Breast epithelium (tissue), 4 donors: ENCODE measurements around the gene AMN1. TPM values are rescaled to one million over a fixed set of nuclear protein-coding genes. Genes with fewer than 3 reads are reported as not detected.

Experiments used
- DNase-seq, 2 donors: peaks; one replicate each; pipeline ENCODE4 v3.0.0-alpha.2; 2019; ENCODE audit warnings: low spot score in 2 of 2
- H3K27ac ChIP-seq, 2 donors: fragments of 200-600 bp; sonication (generic) in 1 of 2; one replicate each; pipeline ENCODE4 v1.5.1; 2016 to 2019; ENCODE audit warnings: mild to moderate bottlenecking in 1 of 2
- H3K27me3 ChIP-seq, 2 donors: fragments of 200-600 bp; sonication (generic) in 1 of 2; one replicate each; pipeline versions ENCODE4 v1.5.1 to v1.6.0; 2017 to 2019; ENCODE audit warnings: control low read depth in 1 of 2, mild to moderate bottlenecking in 1 of 2
- H3K36me3 ChIP-seq: fragments of 200-600 bp; one replicate; pipeline ENCODE4 v1.5.1; 2019
- H3K4me1 ChIP-seq, 2 donors: fragments of 200-600 bp; sonication (generic); one replicate each; pipeline ENCODE4 v1.5.1; 2016 to 2019; ENCODE audit warnings: control low read depth in 1 of 2
- H3K4me3 ChIP-seq, 3 donors: fragments of 200-600 bp; sonication (generic); 1 replicate in 2 of 3; 2 replicates in 1 of 3; pipeline ENCODE4 v1.5.1; 2016 to 2019; ENCODE audit warnings: mild to moderate bottlenecking in 3 of 3, moderate library complexity in 2 of 3
- H3K9me3 ChIP-seq, 2 donors: fragments of 200-600 bp; sonication (generic) in 1 of 2; one replicate each; pipeline ENCODE4 v1.5.1; 2016 to 2019; ENCODE audit warnings: control low read depth in 1 of 2
- POLR2A ChIP-seq: fragments of 450-650 bp; IDR thresholded peaks from one replicate; pipeline ENCODE4 v1.6.1; 2016; ENCODE audit warnings: antibody characterized with exemption, mild to moderate bottlenecking, moderate library complexity
- POLR2AphosphoS5 ChIP-seq, 3 donors: sonication (generic); formaldehyde crosslinking; IDR thresholded peaks; one replicate each; pipeline ENCODE4 v1.6.1; 2017; ENCODE audit warnings: antibody characterized with exemption in 3 of 3
- intact Hi-C: fragments of 100-400 bp; cut with DNase I; formaldehyde crosslinking; loops from one replicate; pipeline ENCODE4 v1.15.1; 2023; ENCODE audit warnings: low total_unique reads
- total RNA-seq, 3 donors: library from RNA; depleted of rRNA; stranded (reverse); fragments of >200 nt; gene quantifications; one replicate each; pipeline ENCODE4 v1.1.0, GENCODE V29; 2016
- TF ChIP-seq, protein P1 (sequence below), 3 donors: fragments of 450-650 bp; IDR thresholded peaks; one replicate each; pipeline ENCODE4 v1.5.1; 2016 to 2017; ENCODE audit warnings: antibody characterized with exemption in 3 of 3, mild to moderate bottlenecking in 3 of 3, moderate library complexity in 3 of 3

The AMN1 gene
- total RNA-seq, 3 donors from 2014 or later: 10.9 to 23.7 (median 16.4) TPM

DNA sequence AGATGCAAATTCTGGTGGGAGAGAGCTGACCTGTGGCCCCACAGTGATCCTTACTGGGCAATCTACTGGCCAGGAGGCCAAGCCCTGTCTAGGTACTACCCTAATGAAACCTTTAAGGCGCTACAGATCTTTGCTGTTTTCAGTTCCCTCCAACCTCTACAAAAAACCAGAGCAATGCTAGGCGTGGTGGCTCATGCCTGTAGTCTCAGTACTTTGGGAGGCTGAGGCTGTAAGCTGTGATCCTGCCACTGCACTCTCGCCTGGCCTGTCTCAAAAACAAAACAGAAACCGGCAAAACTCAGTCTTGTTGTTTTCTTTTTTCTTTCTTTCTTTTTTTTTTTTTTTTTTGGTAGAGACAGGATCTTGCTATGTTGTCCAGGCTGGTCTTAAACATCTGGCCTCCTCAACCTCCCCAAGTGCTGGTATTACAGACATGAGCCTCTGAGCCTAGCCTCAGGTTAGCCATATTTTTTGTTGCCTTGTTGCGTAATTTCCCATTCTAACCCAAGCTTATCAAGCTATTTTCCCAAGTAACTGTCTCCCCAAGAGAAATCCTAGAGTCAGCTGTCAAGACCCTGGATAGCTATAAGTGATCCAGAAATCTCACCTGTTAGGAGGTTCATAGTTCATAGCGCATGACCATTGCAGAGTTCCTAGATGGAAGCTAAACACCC, 66.5 kb downstream of the AMN1 start:
- no peaks in the 10 kb centered on the region for H3K36me3 ChIP-seq
- intact Hi-C loops: no loop called here

DNA sequence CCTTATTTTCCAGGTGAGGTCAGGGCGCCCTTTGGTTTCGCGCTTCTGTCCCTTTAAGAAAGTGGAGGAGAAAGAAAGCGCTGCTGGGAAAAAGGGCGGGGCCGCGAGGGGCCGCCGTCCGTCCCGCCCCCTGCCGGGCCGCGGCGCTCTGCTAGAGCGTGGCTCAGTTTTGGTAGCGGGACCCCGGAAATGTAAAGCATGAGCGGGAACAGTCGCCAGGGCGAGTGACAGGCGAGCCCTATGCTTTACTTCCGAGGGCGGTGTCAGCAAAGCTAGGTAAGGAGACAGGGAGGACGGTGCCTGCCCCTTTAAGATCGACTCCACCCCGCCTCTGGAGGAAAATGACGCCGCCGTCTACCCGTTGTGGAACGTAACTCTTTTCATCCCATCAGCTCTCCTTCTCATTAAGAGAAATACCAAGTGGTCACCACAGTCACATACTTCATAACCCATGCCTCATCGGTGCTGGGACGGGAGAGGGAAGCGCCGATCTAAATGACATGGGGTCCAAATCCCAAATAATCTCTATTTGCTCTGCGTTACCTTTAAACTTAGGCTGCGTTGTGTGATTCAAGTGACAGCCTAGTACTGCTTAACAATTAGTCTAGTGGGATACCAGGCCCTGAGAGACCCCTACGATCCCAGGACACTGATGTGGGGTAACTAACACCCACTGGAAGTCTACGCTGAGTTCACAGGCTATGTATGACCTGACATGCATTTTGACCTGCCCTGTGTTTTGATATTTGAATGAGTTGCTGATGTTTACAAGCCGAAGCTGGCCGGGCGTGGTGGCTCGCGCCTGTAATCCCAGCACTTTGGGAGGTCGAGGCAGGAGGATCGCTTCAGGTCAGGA, 69.5 kb downstream of the AMN1 start, which contains the start of gene ETFBKMT:
Gene ETFBKMT, plus strand, starts transcription at position 602 of the 856 bp plus-strand sequence. CDS start 2,266 bp downstream, outside the sequence.
- peak within 1 kb of the TSS; percentile 97 to 98 for H3K27ac ChIP-seq
- peak within 1 kb of the TSS; percentile 54 to 93 (median 80) for H3K4me3 ChIP-seq
- H3K9me3 ChIP-seq: no peaks in the 10 kb centered on the region
- TF ChIP-seq, protein P1, sequence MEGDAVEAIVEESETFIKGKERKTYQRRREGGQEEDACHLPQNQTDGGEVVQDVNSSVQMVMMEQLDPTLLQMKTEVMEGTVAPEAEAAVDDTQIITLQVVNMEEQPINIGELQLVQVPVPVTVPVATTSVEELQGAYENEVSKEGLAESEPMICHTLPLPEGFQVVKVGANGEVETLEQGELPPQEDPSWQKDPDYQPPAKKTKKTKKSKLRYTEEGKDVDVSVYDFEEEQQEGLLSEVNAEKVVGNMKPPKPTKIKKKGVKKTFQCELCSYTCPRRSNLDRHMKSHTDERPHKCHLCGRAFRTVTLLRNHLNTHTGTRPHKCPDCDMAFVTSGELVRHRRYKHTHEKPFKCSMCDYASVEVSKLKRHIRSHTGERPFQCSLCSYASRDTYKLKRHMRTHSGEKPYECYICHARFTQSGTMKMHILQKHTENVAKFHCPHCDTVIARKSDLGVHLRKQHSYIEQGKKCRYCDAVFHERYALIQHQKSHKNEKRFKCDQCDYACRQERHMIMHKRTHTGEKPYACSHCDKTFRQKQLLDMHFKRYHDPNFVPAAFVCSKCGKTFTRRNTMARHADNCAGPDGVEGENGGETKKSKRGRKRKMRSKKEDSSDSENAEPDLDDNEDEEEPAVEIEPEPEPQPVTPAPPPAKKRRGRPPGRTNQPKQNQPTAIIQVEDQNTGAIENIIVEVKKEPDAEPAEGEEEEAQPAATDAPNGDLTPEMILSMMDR (IDR thresholded peaks at IDR 0.05): peak; percentile 23 to 60 (median 50)
- TF ChIP-seq POLR2AphosphoS5 (IDR thresholded peaks at IDR 0.05) (peak in 2 of 3 donors; percentile 74 to 76), POLR2A (no peak)
- no peaks in the 10 kb centered on the region for H3K4me1 ChIP-seq
- H3K36me3 ChIP-seq: no peaks in the 10 kb centered on the region
- intact Hi-C loops: loop anchor here (2.0 kb wide), 1 partner anchor 397 kb away; no protein-coding TSS in a partner anchor
- DNase-seq: peak; percentile 85 to 92
- H3K27me3 ChIP-seq: no peaks in the 10 kb centered on the region

More for the DNA sequence above, 66.5 kb downstream of the AMN1 start:
- DNase-seq: no peak
- TF ChIP-seq, protein P1 (IDR thresholded peaks at IDR 0.05): no peak
- no peak for TF ChIP-seq POLR2AphosphoS5 (IDR thresholded peaks at IDR 0.05)
- TF ChIP-seq POLR2A: no peak
- H3K9me3 ChIP-seq: no peaks in the 10 kb centered on the region
- no peaks in the 10 kb centered on the region for H3K27me3 ChIP-seq
- no peaks in the 10 kb centered on the region for H3K4me1 ChIP-seq
- H3K4me3 ChIP-seq: no peak overlapping the region
- H3K27ac ChIP-seq: no peak overlapping the region

DNA sequence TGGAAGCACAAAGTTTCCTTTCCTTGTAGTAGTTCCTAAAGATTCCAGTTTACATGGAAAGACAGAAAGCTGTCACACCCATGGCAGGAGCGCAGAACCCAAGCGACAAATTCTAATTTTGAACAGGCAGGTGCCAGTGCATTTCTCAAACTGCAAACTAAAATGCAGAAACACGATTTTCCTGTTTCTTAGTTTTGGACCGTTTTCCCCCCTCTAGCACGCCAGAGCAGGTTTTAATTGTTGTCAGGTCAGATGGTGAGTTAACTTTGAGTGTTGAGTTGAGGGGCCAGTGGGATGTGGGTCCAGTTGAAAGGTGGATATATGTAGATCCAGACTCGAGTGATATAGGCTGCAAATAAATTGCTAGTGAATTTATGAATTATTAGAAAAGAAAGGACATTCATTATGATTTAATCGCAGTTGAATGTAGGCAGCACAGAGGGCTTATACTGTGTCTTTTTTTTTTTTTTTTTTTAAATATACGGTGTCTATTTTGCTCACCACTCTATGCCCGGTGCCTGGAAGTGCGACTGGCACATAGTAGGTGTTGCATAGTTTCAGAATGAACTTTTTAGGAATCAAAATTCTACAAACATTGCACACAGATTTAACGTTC, 70.2 kb downstream of the AMN1 start:
- Histone ChIP-seq H3K4me1 (no peaks in the 10 kb centered on the region), H3K27me3 (no peaks in the 10 kb centered on the region), H3K36me3 (no peaks in the 10 kb centered on the region), H3K4me3 (peak overlapping the region; percentile 54 to 93 (median 80)), H3K27ac (peak overlapping the region; percentile 97 to 98), H3K9me3 (no peaks in the 10 kb centered on the region)
- DNase-seq: no peak
- intact Hi-C loops: loop anchor here (2.0 kb wide), 1 partner anchor 398 kb away; no protein-coding TSS in a partner anchor
- no peak for TF ChIP-seq POLR2AphosphoS5 (IDR thresholded peaks at IDR 0.05)
- no peak for TF ChIP-seq POLR2A

DNA sequence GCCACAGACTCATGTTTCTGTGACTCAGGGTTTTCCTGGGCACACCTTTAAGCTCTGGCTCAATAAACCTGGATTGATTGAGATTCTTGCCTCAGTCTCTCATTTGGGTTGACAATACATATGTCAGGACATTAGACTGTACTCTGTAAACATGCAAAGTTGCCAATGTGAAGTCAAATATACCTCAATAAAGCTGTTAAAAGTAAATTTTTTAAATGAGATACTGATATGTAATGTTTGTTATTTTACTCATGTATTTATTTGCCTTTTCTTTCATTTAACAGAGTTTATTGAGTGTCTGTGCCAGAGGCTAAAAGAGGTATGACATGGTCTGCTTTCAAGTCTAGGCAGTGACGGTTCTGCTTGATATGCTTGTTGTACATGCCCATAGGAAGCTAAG, 73.0 kb downstream of the AMN1 start:
- Histone ChIP-seq H3K27me3 (no peaks in the 10 kb centered on the region), H3K27ac (no peak overlapping the region), H3K4me1 (no peaks in the 10 kb centered on the region), H3K4me3 (peak overlapping the region in 2 of 3 donors; percentile 23 to 48), H3K9me3 (no peaks in the 10 kb centered on the region), H3K36me3 (no peaks in the 10 kb centered on the region)
- TF ChIP-seq, protein P1 (IDR thresholded peaks at IDR 0.05): no peak
- no peak for TF ChIP-seq POLR2A
- TF ChIP-seq POLR2AphosphoS5 (IDR thresholded peaks at IDR 0.05): no peak
- DNase-seq: no peak
- intact Hi-C loops: no loop called here

DNA sequence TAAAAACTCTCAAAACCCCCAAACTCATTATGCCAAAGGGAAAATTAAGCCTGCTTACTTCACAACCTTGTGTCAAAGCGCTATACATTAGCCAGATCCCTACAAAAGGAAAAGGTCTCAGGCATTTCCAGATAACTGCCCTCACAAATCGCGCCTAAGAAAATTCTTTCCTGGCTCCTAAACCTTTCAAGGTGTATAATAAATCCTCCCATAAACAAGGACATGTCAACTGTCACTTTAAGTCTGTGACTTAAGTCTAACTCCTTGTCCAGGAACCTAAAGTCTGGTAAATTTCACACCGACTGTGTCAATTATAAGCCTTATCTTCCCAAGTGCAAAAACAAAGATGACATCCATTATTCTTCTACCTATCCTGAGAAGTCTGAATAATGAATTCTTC, 73.6 kb downstream of the AMN1 start:
- no peaks in the 10 kb centered on the region for H3K9me3 ChIP-seq
- no peaks in the 10 kb centered on the region for H3K36me3 ChIP-seq
- DNase-seq: no peak
- TF ChIP-seq POLR2A: no peak
- TF ChIP-seq, protein P1 (IDR thresholded peaks at IDR 0.05): no peak
- TF ChIP-seq POLR2AphosphoS5 (IDR thresholded peaks at IDR 0.05): no peak
- no peak overlapping the region for H3K4me3 ChIP-seq
- H3K27me3 ChIP-seq: no peaks in the 10 kb centered on the region
- H3K4me1 ChIP-seq: no peaks in the 10 kb centered on the region
- intact Hi-C loops: no loop called here
- no peak overlapping the region for H3K27ac ChIP-seq
